WTC11 (cell line): ENCODE data around the gene TGM2. TPM values are rescaled to one million over a fixed set of nuclear protein-coding genes. Genes with fewer than 3 reads are reported as not detected.

Source experiments
- ATAC-seq: fragments of 200-7000 bp; cut with Tn5 transposase; 2 replicates; pipeline ENCODE4 v1.10.0; 2021; ENCODE audit warnings: mild to moderate bottlenecking, moderate library complexity
- CTCF ChIA-PET: fragments of 300-600 bp; sonication (Branson Sonifier 250); formaldehyde crosslinking; loops from one replicate; lab custom pipeline; 2021; ENCODE audit warnings: antibody characterized with exemption; lab: Charles Lee
- POLR2A ChIA-PET: fragments of 350-600 bp; sonication (Branson Sonifier 250); formaldehyde crosslinking; loops from one replicate; lab custom pipeline; 2021; ENCODE audit warnings: antibody characterized with exemption; lab: Charles Lee
- DNase-seq: peaks from one replicate; pipeline ENCODE4 v3.0.0; 2021; ENCODE audit warnings: low spot score
- H3K27ac Mint-ChIP-seq: 2 replicates; pipeline ENCODE4 v1.8.0; 2021; ENCODE audit warnings: mixed read lengths
- H3K27me3 Mint-ChIP-seq: 2 replicates; pipeline ENCODE4 v1.8.0; 2021; ENCODE audit warnings: low read depth, mild to moderate bottlenecking, moderate library complexity, mixed read lengths
- H3K36me3 Mint-ChIP-seq: 2 replicates; pipeline ENCODE4 v1.8.0; 2021; ENCODE audit warnings: mixed read lengths
- H3K4me1 Mint-ChIP-seq: 2 replicates; pipeline ENCODE4 v1.8.0; 2022; ENCODE audit warnings: mixed read lengths
- H3K4me3 Mint-ChIP-seq: 2 replicates; pipeline ENCODE4 v1.8.0; 2021; ENCODE audit warnings: mild to moderate bottlenecking, moderate library complexity, mixed read lengths
- H3K9me3 Mint-ChIP-seq: 2 replicates; pipeline ENCODE4 v1.8.0; 2021; ENCODE audit warnings: mixed read lengths
- ARID4B ChIP-seq: sonication (generic); formaldehyde crosslinking; IDR thresholded peaks from 2 replicates; pipeline ENCODE4 v1.8.0; 2023; ENCODE audit warnings: missing genetic modification reagents, mild to moderate bottlenecking, borderline replicate concordance
- ATF3 ChIP-seq: sonication (generic); formaldehyde crosslinking; conservative IDR thresholded peaks from 2 replicates; pipeline ENCODE4 v1.8.1; 2022; ENCODE audit warnings: mild to moderate bottlenecking, missing genetic modification reagents
- CBFB ChIP-seq: sonication (generic); formaldehyde crosslinking; IDR thresholded peaks from 2 replicates; pipeline ENCODE4 v1.8.1; 2022; ENCODE audit warnings: mild to moderate bottlenecking, low read depth, missing genetic modification reagents
- CDX4 ChIP-seq: fragments of 250-450 bp; sonication (Bioruptor Pico); IDR thresholded peaks from 2 replicates; pipeline ENCODE4 v1.9.0; 2021; ENCODE audit warnings: moderate library complexity, mild to moderate bottlenecking, inconsistent platforms, borderline replicate concordance
- GTF2I ChIP-seq: fragments of 250-450 bp; sonication (Bioruptor Pico); conservative IDR thresholded peaks from 2 replicates; pipeline ENCODE4 v1.4.0; 2021; ENCODE audit warnings: mild to moderate bottlenecking
- NR1H2 ChIP-seq: sonication (generic); formaldehyde crosslinking; IDR thresholded peaks from 2 replicates; pipeline ENCODE4 v1.9.0; 2021; ENCODE audit warnings: mild to moderate bottlenecking, moderate library complexity, missing genetic modification reagents
- PRDM15 ChIP-seq: sonication (generic); formaldehyde crosslinking; IDR thresholded peaks from 2 replicates; pipeline ENCODE4 v1.8.0; 2022; ENCODE audit warnings: missing genetic modification reagents
- RORB ChIP-seq: fragments of 250-450 bp; sonication (Bioruptor Pico); IDR thresholded peaks from 2 replicates; pipeline ENCODE4 v1.9.0; 2021; ENCODE audit warnings: mild to moderate bottlenecking
- USF1 ChIP-seq: sonication (generic); formaldehyde crosslinking; IDR thresholded peaks from 2 replicates; pipeline ENCODE4 v1.8.0; 2022; ENCODE audit warnings: mild to moderate bottlenecking, missing genetic modification reagents
- ZBTB43 ChIP-seq: sonication (generic); formaldehyde crosslinking; IDR thresholded peaks from 2 replicates; pipeline ENCODE4 v1.8.1; 2023; ENCODE audit warnings: mild to moderate bottlenecking, missing genetic modification reagents
- ZNF232 ChIP-seq: sonication (generic); formaldehyde crosslinking; IDR thresholded peaks from 2 replicates; pipeline ENCODE4 v1.8.0; 2022; ENCODE audit warnings: mild to moderate bottlenecking, missing genetic modification reagents
- ZNF281 ChIP-seq: sonication (generic); formaldehyde crosslinking; IDR thresholded peaks from 2 replicates; pipeline ENCODE4 v1.8.0; 2023; ENCODE audit warnings: mild to moderate bottlenecking, missing genetic modification reagents
- ZNF396 ChIP-seq: fragments of 250-450 bp; sonication (Bioruptor Pico); IDR thresholded peaks from 2 replicates; pipeline ENCODE4 v1.8.0; 2021; ENCODE audit warnings: mild to moderate bottlenecking, moderate library complexity, borderline replicate concordance
- ZNF532 ChIP-seq: fragments of 250-450 bp; sonication (Bioruptor Pico); IDR thresholded peaks from 2 replicates; pipeline ENCODE4 v1.9.0; 2021; ENCODE audit warnings: mild to moderate bottlenecking, borderline replicate concordance
- total RNA-seq: library from RNA; stranded (reverse); gene quantifications from 3 replicates; pipeline ENCODE4 v1.2.3, GENCODE V29; 2021

Gene TGM2
- total RNA-seq, 1 experiment from 2014 or later, result 1.5 TPM

- TF ChIP-seq PRDM15 (CRISPR knock-in tag) (no peak), USF1 (no peak), CBFB (CRISPR knock-in tag) (no peak), ATF3 (no peak)
Observed at GRCh38 chr20:38082894-38083293, 82.2 kb downstream of the TGM2 start (continued).

- no peak for DNase-seq
- H3K9me3 Mint-ChIP-seq, result peaks cover 7% of the 10 kb centered on the region
- no peak overlapping the region for H3K4me3 Mint-ChIP-seq
- ChIA-PET POLR2A (no interaction called here), CTCF (interaction anchor here (1.1 to 1.6 kb wide), 2 partner anchors 24 to 139 kb away, joined by 3 to 4 read pairs; no protein-coding TSS in a partner anchor)
- ATAC-seq, result no peak
- TF ChIP-seq RORB (no peak), ZNF396 (no peak), CDX4 (CRISPR knock-in tag) (no peak), GTF2I (no peak), ARID4B (CRISPR knock-in tag) (no peak), ZNF281 (CRISPR knock-in tag) (no peak), ZNF232 (CRISPR knock-in tag) (no peak), ZBTB43 (CRISPR knock-in tag) (no peak), ZNF532 (no peak), NR1H2 (CRISPR knock-in tag) (no peak)
- no peak overlapping the region for H3K27ac Mint-ChIP-seq
- H3K4me1 Mint-ChIP-seq, result no peaks in the 10 kb centered on the region
- H3K36me3 Mint-ChIP-seq, result peaks cover 43% of the 10 kb centered on the region
- H3K27me3 Mint-ChIP-seq, result no peaks in the 10 kb centered on the region
Observed at GRCh38 chr20:38081575-38081974, 83.5 kb downstream of the TGM2 start.
